LNCAP (cell line): ENCODE data around the gene ZNF544.

Source experiments
- TF ChIP-seq, protein P1 (sequence below): fragments of 450-650 bp; IDR thresholded peaks from 2 replicates; pipeline ENCODE4 v1.5.1; 2017; ENCODE audit warnings: mild to moderate bottlenecking

ZNF544 gene

DNA sequence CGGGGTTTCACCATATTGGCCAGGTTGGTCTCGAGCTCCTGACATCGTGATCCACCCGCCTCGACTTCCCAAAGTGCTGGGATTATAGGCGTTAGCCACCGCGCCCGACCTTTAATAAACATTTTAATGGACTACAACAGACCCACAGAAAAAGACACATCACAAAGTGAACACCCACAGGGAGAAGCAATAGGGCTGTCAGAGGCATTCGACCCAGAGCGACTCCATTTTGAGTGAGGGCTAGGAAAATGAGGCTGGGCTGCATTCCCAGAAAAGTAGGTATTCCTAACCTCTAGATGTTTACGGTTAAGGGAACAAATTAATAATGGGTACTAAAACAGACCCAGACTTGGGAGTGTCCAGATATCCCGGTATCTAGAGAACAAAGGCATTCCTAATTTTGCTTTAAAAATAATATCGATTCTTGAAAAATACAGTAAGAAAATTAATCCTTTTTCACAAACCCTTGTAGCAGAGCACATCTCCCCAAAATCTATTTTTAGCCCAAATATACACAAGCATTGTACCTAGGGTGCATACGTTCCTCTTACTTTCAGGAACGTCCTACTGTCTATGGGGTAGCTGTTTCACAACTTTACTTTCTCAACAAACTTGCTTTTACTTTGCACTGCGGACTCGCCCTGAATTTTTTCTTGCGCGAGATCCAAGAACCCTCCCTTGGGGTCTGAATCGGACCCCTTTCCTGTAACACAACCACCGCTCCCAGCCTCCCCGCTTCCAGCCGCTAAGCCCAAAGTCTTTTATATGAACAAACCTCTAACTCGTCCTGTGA lies 49.2 kb downstream of the ZNF544 start:
- TF ChIP-seq, protein P1, sequence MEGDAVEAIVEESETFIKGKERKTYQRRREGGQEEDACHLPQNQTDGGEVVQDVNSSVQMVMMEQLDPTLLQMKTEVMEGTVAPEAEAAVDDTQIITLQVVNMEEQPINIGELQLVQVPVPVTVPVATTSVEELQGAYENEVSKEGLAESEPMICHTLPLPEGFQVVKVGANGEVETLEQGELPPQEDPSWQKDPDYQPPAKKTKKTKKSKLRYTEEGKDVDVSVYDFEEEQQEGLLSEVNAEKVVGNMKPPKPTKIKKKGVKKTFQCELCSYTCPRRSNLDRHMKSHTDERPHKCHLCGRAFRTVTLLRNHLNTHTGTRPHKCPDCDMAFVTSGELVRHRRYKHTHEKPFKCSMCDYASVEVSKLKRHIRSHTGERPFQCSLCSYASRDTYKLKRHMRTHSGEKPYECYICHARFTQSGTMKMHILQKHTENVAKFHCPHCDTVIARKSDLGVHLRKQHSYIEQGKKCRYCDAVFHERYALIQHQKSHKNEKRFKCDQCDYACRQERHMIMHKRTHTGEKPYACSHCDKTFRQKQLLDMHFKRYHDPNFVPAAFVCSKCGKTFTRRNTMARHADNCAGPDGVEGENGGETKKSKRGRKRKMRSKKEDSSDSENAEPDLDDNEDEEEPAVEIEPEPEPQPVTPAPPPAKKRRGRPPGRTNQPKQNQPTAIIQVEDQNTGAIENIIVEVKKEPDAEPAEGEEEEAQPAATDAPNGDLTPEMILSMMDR: no peak

DNA sequence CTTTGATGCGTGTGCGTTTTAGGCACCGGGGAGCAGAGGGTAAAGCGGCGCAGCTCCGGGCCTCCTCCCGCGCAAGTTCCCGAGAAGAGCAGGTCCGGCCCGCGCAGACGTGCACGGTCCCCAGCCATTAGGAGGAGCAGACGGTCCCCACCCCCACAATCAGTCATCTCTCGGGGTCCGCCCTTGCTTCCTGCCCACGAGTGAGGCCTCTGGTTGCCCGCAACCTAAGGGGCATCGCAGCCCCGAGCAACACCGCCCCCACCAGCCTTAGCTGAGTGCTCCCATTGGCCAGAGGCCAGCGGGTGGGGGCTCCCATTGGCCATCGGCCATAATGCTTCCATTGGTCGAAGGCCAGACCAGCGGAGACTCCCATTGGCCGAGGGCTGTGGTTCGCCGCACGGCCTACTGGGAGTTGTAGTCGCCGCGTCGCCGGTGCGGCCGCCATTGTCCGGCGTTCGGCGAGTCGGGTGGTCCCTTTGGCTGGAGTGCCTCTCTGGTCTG lies 49.9 kb downstream of the ZNF544 start, which contains the start of gene ZNF8:
TSS of gene ZNF8 (plus strand) at position 415 of the 501 bp plus-strand sequence. CDS start 127 bp downstream, outside the sequence.
- TF ChIP-seq, protein P1: no peak

DNA sequence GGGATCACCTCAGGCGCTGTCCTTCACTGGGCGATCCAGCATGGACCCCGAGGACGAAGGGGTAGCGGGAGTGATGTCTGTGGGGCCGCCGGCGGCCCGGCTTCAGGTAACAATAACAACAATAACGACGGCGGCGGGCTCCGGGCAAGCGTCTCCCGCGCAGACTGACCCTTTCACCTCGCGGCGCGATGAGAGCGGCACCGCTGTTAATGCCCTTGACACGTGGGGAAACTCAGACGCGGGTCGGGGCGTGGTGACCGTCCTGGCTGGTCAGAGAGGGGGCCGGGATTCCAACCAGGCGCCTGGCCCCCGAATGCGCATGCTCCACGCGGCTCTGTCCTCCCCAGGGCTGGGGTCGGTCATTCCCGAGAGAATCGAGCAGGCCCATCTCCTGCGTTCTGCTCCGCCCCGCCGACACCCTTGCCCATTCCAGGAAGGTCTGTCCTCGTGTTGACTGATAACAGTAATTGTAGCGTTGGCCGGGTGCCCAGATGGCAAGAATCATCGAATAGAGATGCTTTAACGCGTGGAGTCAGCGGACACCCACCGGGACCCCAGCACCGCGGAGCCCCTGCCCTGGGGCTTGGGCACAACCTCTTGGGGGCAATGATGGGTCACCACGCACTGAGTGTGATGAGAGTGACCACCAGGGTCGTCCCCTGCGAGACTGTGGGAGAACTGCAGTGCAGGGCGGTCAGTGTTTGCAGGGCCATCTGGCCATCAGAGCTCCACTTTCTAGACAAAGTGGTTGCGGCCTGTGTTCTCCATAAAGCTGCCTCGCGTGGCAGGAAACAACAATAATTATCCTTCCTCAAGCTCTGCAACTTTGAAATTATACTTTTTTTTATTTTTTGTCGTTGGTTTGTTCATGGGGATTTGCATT lies 50.6 kb downstream of the ZNF544 start:
- TF ChIP-seq, protein P1: no peak

DNA sequence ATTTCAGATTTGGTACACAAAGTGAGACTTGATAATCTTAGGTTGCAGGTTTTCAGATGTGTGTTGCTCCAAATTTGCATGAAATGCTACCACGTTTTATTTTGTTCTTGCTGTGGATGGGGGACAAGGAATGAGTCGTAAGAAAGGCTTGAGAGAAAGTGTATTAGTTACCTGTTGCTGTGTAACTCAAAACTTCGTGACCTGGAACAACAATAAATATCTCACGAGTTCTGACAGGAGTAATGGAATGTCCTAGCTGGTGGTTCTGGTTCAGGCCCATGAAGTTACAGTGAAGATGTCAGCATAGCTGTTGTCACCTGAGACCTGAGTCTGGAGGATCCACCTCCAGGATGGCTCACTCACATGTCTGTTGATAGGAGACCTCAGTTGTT lies 51.2 kb downstream of the ZNF544 start:
- TF ChIP-seq, protein P1: no peak

DNA sequence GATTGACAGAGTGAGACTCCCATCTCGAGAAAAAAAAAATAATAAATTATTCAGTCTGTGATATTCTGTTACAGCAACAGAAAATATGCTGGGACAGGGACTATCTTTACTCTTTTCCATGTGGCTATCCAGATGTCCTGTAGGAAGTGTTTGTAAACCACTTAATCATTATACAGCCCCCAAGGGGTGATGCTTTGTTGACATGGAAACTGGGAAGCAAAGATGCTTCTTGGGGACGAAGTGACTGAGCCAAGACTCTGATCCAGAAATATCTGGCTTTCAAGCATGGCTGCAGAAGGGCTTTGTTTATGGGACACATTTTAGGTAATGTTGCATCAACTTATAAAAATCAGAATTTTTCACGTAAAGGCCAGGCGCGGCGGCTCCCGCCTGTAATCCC lies 55.5 kb downstream of the ZNF544 start:
- TF ChIP-seq, protein P1: no peak

DNA sequence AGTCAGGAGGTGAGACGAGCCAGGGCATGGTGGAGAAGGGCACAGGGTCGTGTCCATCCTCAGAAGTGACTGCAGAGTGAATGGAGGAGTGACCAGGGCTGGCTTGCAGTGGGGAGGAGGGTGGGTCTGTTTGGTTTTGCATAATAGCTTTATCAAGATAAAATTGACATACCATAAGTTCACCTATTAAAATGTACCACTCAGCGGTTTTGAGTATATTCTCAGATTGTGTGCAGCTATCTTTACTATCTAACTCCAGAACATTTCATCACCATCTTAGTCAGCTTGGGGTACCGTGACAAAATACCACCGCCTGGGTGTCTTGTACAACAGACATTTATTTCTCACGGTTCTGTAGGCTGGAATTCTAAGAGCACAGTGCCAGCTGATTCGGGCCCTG lies 63.2 kb downstream of the ZNF544 start:
- TF ChIP-seq, protein P1: no peak

DNA sequence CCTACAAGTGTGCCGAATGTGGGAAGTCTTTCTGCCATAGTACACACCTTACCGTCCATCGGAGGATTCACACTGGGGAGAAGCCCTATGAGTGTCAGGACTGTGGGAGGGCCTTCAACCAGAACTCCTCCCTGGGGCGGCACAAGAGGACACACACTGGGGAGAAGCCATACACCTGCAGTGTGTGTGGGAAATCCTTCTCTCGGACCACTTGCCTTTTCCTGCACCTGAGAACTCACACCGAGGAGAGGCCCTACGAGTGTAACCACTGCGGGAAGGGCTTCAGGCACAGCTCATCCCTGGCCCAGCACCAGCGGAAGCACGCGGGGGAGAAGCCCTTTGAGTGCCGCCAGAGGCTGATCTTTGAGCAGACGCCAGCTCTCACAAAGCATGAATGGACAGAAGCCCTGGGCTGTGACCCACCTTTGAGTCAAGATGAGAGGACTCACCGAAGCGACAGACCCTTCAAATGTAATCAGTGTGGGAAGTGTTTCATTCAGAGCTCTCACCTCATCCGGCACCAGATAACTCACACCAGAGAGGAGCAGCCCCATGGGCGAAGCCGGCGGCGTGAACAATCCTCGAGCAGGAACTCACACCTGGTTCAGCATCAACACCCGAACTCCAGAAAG lies 66.1 kb downstream of the ZNF544 start:
- TF ChIP-seq, protein P1: no peak
